WTC11 (cell line): ENCODE data around the gene ECHS1. TPM values are rescaled to one million over a fixed set of nuclear protein-coding genes. Genes with fewer than 3 reads are reported as not detected.

Experiments
- ATAC-seq: fragments of 200-7000 bp; cut with Tn5 transposase; 2 replicates; pipeline ENCODE4 v1.10.0; 2021; ENCODE audit warnings: mild to moderate bottlenecking, moderate library complexity
- CTCF ChIA-PET: fragments of 300-600 bp; sonication (Branson Sonifier 250); formaldehyde crosslinking; loops from one replicate; lab custom pipeline; 2021; ENCODE audit warnings: antibody characterized with exemption; lab: Charles Lee
- POLR2A ChIA-PET: fragments of 350-600 bp; sonication (Branson Sonifier 250); formaldehyde crosslinking; loops from one replicate; lab custom pipeline; 2021; ENCODE audit warnings: antibody characterized with exemption; lab: Charles Lee
- DNase-seq: peaks from one replicate; pipeline ENCODE4 v3.0.0; 2021; ENCODE audit warnings: low spot score
- H3K27ac Mint-ChIP-seq: 2 replicates; pipeline ENCODE4 v1.8.0; 2021; ENCODE audit warnings: mixed read lengths
- H3K27me3 Mint-ChIP-seq: 2 replicates; pipeline ENCODE4 v1.8.0; 2021; ENCODE audit warnings: low read depth, mild to moderate bottlenecking, moderate library complexity, mixed read lengths
- H3K36me3 Mint-ChIP-seq: 2 replicates; pipeline ENCODE4 v1.8.0; 2021; ENCODE audit warnings: mixed read lengths
- H3K4me1 Mint-ChIP-seq: 2 replicates; pipeline ENCODE4 v1.8.0; 2022; ENCODE audit warnings: mixed read lengths
- H3K4me3 Mint-ChIP-seq: 2 replicates; pipeline ENCODE4 v1.8.0; 2021; ENCODE audit warnings: mild to moderate bottlenecking, moderate library complexity, mixed read lengths
- H3K9me3 Mint-ChIP-seq: 2 replicates; pipeline ENCODE4 v1.8.0; 2021; ENCODE audit warnings: mixed read lengths
- ATF1 ChIP-seq: sonication (generic); formaldehyde crosslinking; IDR thresholded peaks from 2 replicates; pipeline ENCODE4 v1.8.1; 2023; ENCODE audit warnings: mild to moderate bottlenecking, moderate library complexity, missing genetic modification reagents
- CBFB ChIP-seq: sonication (generic); formaldehyde crosslinking; IDR thresholded peaks from 2 replicates; pipeline ENCODE4 v1.8.1; 2022; ENCODE audit warnings: mild to moderate bottlenecking, low read depth, missing genetic modification reagents
- ELF4 ChIP-seq: sonication (generic); formaldehyde crosslinking; IDR thresholded peaks from 2 replicates; pipeline ENCODE4 v1.8.1; 2022; ENCODE audit warnings: low read depth, mild to moderate bottlenecking, moderate library complexity, missing genetic modification reagents
- ESRRA ChIP-seq: sonication (generic); formaldehyde crosslinking; IDR thresholded peaks from 2 replicates; pipeline ENCODE4 v1.8.1; 2022; ENCODE audit warnings: mild to moderate bottlenecking, missing genetic modification reagents, borderline replicate concordance
- FOXJ3 ChIP-seq: sonication (generic); formaldehyde crosslinking; IDR thresholded peaks from 2 replicates; pipeline ENCODE4 v1.9.0; 2021; ENCODE audit warnings: missing genetic modification reagents, mild to moderate bottlenecking, borderline replicate concordance
- IRF2 ChIP-seq: sonication (generic); formaldehyde crosslinking; IDR thresholded peaks from 2 replicates; pipeline ENCODE4 v1.8.0; 2022; ENCODE audit warnings: low read depth, missing genetic modification reagents, borderline replicate concordance
- KAT7 ChIP-seq: sonication (generic); formaldehyde crosslinking; IDR thresholded peaks from 2 replicates; pipeline ENCODE4 v1.8.1; 2023; ENCODE audit warnings: missing genetic modification reagents, mild to moderate bottlenecking, borderline replicate concordance
- MXD4 ChIP-seq: fragments of 250-450 bp; sonication (Bioruptor Pico); IDR thresholded peaks from 2 replicates; pipeline ENCODE4 v1.8.0; 2021; ENCODE audit warnings: mild to moderate bottlenecking, moderate library complexity, borderline replicate concordance
- MYBL2 ChIP-seq: sonication (generic); formaldehyde crosslinking; IDR thresholded peaks from 2 replicates; pipeline ENCODE4 v1.8.1; 2023; ENCODE audit warnings: mild to moderate bottlenecking, moderate library complexity, missing genetic modification reagents
- NR1H2 ChIP-seq: sonication (generic); formaldehyde crosslinking; IDR thresholded peaks from 2 replicates; pipeline ENCODE4 v1.9.0; 2021; ENCODE audit warnings: mild to moderate bottlenecking, moderate library complexity, missing genetic modification reagents
- NR3C1 ChIP-seq: sonication (generic); formaldehyde crosslinking; conservative IDR thresholded peaks from 2 replicates; pipeline ENCODE4 v1.8.1; 2023; ENCODE audit warnings: low read depth, mild to moderate bottlenecking, missing genetic modification reagents
- SMAD3 ChIP-seq: sonication (generic); formaldehyde crosslinking; IDR thresholded peaks from 2 replicates; pipeline ENCODE4 v1.8.0; 2022; ENCODE audit warnings: missing genetic modification reagents, mild to moderate bottlenecking, borderline replicate concordance
- SMAD4 ChIP-seq: sonication (generic); formaldehyde crosslinking; IDR thresholded peaks from 2 replicates; pipeline ENCODE4 v1.8.0; 2022; ENCODE audit warnings: mild to moderate bottlenecking, missing genetic modification reagents
- SOX15 ChIP-seq: fragments of 250-450 bp; sonication (Bioruptor Pico); IDR thresholded peaks from 2 replicates; pipeline ENCODE4 v1.9.0; 2021; ENCODE audit warnings: mild to moderate bottlenecking
- SP1 ChIP-seq: sonication (generic); formaldehyde crosslinking; conservative IDR thresholded peaks from 2 replicates; pipeline ENCODE4 v1.8.1; 2022; ENCODE audit warnings: missing genetic modification reagents
- TEAD1 ChIP-seq: sonication (generic); formaldehyde crosslinking; IDR thresholded peaks from 2 replicates; pipeline ENCODE4 v1.8.0; 2022; ENCODE audit warnings: mild to moderate bottlenecking, missing genetic modification reagents
- ZNF396 ChIP-seq: fragments of 250-450 bp; sonication (Bioruptor Pico); IDR thresholded peaks from 2 replicates; pipeline ENCODE4 v1.8.0; 2021; ENCODE audit warnings: mild to moderate bottlenecking, moderate library complexity, borderline replicate concordance
- ZNF416 ChIP-seq: fragments of 250-450 bp; sonication (Bioruptor Pico); IDR thresholded peaks from 2 replicates; pipeline ENCODE4 v1.9.0; 2021; ENCODE audit warnings: mild to moderate bottlenecking, inconsistent platforms
- total RNA-seq: library from RNA; stranded (reverse); gene quantifications from 3 replicates; pipeline ENCODE4 v1.2.3, GENCODE V29; 2021
- TF ChIP-seq, protein P1 (sequence below): sonication (generic); formaldehyde crosslinking; IDR thresholded peaks from 2 replicates; pipeline ENCODE4 v1.8.0; 2023; ENCODE audit warnings: missing genetic modification reagents, mild to moderate bottlenecking, borderline replicate concordance
- TF ChIP-seq, protein P2 (sequence below): sonication (generic); formaldehyde crosslinking; IDR thresholded peaks from 2 replicates; pipeline ENCODE4 v1.8.1; 2023; ENCODE audit warnings: mild to moderate bottlenecking, missing genetic modification reagents, borderline replicate concordance
- TF ChIP-seq, protein P3 (sequence below): sonication (generic); formaldehyde crosslinking; IDR thresholded peaks from 2 replicates; pipeline ENCODE4 v1.8.0; 2022; ENCODE audit warnings: mild to moderate bottlenecking, missing genetic modification reagents
- TF ChIP-seq, protein P4 (sequence below): sonication (generic); formaldehyde crosslinking; IDR thresholded peaks from 2 replicates; pipeline ENCODE4 v1.8.1; 2022; ENCODE audit warnings: low read depth, mild to moderate bottlenecking, moderate library complexity, missing genetic modification reagents, borderline replicate concordance

Gene ECHS1
- total RNA-seq, 1 experiment from 2014 or later, result 84.1 TPM

DNA sequence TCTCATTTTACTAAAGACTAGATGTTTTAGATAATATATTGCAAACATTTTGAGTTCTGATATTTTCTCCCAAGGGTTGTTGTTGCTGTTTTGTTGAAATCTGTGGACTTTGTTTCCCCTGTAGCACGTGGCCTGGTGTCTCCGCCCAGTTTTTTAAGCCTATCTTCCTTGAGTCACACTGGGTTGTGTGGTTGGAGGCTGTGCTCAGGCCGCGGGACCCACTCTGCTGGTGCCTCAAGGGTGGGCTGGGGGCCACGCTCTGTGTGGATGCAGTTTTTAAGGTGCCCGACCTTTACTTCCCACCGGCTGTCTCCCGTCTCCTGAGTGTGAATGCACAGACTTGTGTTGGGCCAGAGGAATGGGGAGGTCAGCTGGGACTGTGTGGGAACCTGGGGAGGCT lies 30.2 kb downstream of the ECHS1 start:
- Mint-ChIP-seq H3K4me1 (peaks cover 15% of the 10 kb centered on the region), H3K9me3 (peaks cover 10% of the 10 kb centered on the region), H3K27ac (no peak overlapping the region), H3K27me3 (peaks cover 35% of the 10 kb centered on the region), H3K36me3 (no peaks in the 10 kb centered on the region)
- ChIA-PET CTCF (interaction anchor here (0.9 to 1.5 kb wide), 2 partner anchors 13 to 15 kb away, joined by 4 to 7 read pairs; partner anchors contain the start of gene FUOM), POLR2A (no interaction called here)
- DNase-seq, result no peak
- no peak for TF ChIP-seq ESRRA (CRISPR knock-in tag)
- TF ChIP-seq, all 79 proteins: peak for 0
- no peak overlapping the region for H3K4me3 Mint-ChIP-seq
- ATAC-seq, result no peak

DNA sequence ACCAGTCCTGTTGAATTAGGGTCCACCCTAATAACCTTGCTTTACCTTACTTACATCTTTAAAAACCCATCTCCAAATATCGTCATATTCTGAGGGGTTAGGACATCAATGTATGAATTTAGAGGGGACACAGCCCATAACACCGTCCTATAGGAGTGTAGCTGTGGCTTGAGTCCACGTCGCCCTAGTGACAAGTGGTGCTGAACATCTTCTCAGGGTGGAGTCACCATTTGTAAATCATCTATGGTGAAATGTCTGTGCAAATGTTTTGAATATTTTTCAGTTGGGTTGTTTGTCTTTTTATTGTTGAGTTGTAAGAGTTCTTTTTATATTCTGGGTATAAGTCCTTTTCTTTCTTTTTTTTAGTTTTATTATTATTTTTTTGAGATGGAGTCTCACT lies 31.2 kb downstream of the ECHS1 start:
- ATAC-seq, result no peak
- Mint-ChIP-seq H3K4me1 (peaks cover 14% of the 10 kb centered on the region), H3K27me3 (peaks cover 35% of the 10 kb centered on the region), H3K9me3 (peaks cover 10% of the 10 kb centered on the region), H3K4me3 (no peak overlapping the region), H3K36me3 (no peaks in the 10 kb centered on the region), H3K27ac (no peak overlapping the region)
- no peak for DNase-seq
- ChIA-PET CTCF (interaction anchor here (1.0 kb wide), 1 partner anchor 12 kb away, joined by 4 read pairs; no protein-coding TSS in a partner anchor), POLR2A (no interaction called here)
- TF ChIP-seq SOX15 (CRISPR knock-in tag), result no peak

DNA sequence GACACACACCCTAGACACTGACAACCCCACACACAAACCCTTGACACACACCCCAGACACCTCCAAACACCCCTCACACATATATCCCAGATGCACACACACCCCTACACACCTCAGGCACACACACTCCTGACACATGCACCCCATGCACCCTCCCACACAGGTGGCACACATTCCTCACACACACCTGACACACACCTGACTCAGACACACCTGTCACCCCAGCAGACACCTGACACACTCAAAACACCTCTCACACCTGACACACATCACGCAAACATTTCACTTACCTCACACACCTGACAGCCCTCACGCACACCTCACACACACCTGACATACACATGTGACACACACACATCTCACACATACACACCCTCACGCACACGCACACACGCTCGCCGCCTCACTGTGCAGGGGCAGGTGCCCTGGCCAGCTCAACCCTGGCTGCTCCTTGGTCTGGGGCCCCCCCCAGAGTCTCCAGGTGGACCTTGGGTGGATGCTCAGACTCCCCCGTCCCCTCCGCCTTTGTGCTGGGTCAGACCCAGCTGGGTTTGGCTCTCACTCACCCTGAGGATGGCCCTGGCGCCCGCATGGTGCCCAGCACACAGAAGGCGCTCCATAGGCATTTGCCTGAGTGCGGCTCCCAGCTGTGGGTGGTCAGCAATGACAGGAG lies 33.3 kb downstream of the ECHS1 start:
- ChIA-PET CTCF (no interaction called here), POLR2A (no interaction called here)
- DNase-seq (no peak), ATAC-seq (no peak)
- no peak for TF ChIP-seq SMAD3
- TF ChIP-seq MXD4 (CRISPR knock-in tag), result no peak
- TF ChIP-seq, protein P1, sequence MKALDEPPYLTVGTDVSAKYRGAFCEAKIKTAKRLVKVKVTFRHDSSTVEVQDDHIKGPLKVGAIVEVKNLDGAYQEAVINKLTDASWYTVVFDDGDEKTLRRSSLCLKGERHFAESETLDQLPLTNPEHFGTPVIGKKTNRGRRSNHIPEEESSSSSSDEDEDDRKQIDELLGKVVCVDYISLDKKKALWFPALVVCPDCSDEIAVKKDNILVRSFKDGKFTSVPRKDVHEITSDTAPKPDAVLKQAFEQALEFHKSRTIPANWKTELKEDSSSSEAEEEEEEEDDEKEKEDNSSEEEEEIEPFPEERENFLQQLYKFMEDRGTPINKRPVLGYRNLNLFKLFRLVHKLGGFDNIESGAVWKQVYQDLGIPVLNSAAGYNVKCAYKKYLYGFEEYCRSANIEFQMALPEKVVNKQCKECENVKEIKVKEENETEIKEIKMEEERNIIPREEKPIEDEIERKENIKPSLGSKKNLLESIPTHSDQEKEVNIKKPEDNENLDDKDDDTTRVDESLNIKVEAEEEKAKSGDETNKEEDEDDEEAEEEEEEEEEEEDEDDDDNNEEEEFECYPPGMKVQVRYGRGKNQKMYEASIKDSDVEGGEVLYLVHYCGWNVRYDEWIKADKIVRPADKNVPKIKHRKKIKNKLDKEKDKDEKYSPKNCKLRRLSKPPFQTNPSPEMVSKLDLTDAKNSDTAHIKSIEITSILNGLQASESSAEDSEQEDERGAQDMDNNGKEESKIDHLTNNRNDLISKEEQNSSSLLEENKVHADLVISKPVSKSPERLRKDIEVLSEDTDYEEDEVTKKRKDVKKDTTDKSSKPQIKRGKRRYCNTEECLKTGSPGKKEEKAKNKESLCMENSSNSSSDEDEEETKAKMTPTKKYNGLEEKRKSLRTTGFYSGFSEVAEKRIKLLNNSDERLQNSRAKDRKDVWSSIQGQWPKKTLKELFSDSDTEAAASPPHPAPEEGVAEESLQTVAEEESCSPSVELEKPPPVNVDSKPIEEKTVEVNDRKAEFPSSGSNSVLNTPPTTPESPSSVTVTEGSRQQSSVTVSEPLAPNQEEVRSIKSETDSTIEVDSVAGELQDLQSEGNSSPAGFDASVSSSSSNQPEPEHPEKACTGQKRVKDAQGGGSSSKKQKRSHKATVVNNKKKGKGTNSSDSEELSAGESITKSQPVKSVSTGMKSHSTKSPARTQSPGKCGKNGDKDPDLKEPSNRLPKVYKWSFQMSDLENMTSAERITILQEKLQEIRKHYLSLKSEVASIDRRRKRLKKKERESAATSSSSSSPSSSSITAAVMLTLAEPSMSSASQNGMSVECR (CRISPR knock-in tag), result no peak
- no peak for TF ChIP-seq MYBL2 (CRISPR knock-in tag)
- no peak for TF ChIP-seq TEAD1 (CRISPR knock-in tag)
- no peak for TF ChIP-seq ATF1 (CRISPR knock-in tag)
- no peak for TF ChIP-seq KAT7 (CRISPR knock-in tag)
- TF ChIP-seq IRF2 (CRISPR knock-in tag), result no peak
- no peak for TF ChIP-seq ELF4
- TF ChIP-seq, protein P2, sequence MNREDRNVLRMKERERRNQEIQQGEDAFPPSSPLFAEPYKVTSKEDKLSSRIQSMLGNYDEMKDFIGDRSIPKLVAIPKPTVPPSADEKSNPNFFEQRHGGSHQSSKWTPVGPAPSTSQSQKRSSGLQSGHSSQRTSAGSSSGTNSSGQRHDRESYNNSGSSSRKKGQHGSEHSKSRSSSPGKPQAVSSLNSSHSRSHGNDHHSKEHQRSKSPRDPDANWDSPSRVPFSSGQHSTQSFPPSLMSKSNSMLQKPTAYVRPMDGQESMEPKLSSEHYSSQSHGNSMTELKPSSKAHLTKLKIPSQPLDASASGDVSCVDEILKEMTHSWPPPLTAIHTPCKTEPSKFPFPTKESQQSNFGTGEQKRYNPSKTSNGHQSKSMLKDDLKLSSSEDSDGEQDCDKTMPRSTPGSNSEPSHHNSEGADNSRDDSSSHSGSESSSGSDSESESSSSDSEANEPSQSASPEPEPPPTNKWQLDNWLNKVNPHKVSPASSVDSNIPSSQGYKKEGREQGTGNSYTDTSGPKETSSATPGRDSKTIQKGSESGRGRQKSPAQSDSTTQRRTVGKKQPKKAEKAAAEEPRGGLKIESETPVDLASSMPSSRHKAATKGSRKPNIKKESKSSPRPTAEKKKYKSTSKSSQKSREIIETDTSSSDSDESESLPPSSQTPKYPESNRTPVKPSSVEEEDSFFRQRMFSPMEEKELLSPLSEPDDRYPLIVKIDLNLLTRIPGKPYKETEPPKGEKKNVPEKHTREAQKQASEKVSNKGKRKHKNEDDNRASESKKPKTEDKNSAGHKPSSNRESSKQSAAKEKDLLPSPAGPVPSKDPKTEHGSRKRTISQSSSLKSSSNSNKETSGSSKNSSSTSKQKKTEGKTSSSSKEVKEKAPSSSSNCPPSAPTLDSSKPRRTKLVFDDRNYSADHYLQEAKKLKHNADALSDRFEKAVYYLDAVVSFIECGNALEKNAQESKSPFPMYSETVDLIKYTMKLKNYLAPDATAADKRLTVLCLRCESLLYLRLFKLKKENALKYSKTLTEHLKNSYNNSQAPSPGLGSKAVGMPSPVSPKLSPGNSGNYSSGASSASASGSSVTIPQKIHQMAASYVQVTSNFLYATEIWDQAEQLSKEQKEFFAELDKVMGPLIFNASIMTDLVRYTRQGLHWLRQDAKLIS, result no peak
- TF ChIP-seq SMAD4, result no peak
- no peak for TF ChIP-seq FOXJ3
- no peak for TF ChIP-seq CBFB
- no peak for TF ChIP-seq ZNF416
- TF ChIP-seq, protein P3, sequence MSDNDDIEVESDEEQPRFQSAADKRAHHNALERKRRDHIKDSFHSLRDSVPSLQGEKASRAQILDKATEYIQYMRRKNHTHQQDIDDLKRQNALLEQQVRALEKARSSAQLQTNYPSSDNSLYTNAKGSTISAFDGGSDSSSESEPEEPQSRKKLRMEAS (CRISPR knock-in tag), result no peak
- no peak for TF ChIP-seq SP1 (CRISPR knock-in tag)
- no peak for TF ChIP-seq ZNF396 (CRISPR knock-in tag)
- TF ChIP-seq, protein P4, sequence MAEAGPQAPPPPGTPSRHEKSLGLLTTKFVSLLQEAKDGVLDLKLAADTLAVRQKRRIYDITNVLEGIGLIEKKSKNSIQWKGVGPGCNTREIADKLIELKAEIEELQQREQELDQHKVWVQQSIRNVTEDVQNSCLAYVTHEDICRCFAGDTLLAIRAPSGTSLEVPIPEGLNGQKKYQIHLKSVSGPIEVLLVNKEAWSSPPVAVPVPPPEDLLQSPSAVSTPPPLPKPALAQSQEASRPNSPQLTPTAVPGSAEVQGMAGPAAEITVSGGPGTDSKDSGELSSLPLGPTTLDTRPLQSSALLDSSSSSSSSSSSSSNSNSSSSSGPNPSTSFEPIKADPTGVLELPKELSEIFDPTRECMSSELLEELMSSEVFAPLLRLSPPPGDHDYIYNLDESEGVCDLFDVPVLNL (CRISPR knock-in tag), result no peak
- TF ChIP-seq NR1H2 (CRISPR knock-in tag), result no peak
- no peak for TF ChIP-seq NR3C1 (CRISPR knock-in tag)
- no peaks in the 10 kb centered on the region for H3K36me3 Mint-ChIP-seq
- H3K4me3 Mint-ChIP-seq, result no peak overlapping the region
- H3K4me1 Mint-ChIP-seq, result peaks cover 7% of the 10 kb centered on the region
- H3K27ac Mint-ChIP-seq, result no peak overlapping the region
- peaks cover 10% of the 10 kb centered on the region for H3K9me3 Mint-ChIP-seq
- H3K27me3 Mint-ChIP-seq, result peaks cover 29% of the 10 kb centered on the region
